Measurements from ENCODE around the gene BIN1.

DNA sequence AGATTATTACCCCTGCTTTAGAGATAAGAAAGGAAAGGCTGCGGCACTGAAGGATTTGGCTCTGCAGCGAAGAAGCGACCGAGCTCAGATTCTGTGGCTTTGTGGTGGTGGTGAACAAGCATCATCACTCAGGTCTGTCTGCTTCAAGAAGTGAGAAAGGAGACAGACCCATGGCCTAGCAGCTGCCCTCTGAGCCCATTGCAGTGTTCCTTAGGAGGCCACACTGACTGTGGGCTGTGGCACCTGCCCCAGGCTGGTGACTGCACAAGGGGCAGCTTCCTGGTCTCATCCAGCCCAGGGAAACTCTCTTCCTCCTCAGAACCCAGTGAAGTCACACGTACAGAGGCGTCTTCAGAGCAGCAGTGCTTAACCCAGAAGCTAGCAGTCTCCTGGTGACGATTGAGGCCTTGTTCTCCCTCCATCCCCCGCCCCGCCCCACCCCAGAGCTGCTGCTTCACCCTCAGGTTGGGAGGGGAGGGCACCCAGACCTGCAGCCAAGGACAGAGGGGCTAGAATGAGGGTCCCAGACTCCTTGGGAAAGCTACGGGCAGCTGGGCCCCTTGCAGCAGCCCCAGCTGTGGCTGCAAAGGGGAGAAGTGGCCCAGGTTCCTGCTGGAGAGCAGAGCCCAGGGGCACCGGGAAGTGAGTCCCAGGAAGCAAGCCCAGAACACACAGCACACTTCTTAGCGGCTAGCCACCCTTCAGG is 22.2 kb downstream of the BIN1 start:
- TF ChIP-seq, protein P1, sequence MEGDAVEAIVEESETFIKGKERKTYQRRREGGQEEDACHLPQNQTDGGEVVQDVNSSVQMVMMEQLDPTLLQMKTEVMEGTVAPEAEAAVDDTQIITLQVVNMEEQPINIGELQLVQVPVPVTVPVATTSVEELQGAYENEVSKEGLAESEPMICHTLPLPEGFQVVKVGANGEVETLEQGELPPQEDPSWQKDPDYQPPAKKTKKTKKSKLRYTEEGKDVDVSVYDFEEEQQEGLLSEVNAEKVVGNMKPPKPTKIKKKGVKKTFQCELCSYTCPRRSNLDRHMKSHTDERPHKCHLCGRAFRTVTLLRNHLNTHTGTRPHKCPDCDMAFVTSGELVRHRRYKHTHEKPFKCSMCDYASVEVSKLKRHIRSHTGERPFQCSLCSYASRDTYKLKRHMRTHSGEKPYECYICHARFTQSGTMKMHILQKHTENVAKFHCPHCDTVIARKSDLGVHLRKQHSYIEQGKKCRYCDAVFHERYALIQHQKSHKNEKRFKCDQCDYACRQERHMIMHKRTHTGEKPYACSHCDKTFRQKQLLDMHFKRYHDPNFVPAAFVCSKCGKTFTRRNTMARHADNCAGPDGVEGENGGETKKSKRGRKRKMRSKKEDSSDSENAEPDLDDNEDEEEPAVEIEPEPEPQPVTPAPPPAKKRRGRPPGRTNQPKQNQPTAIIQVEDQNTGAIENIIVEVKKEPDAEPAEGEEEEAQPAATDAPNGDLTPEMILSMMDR (IDR thresholded peaks at IDR 0.05), result no peak
- TF ChIP-seq POLR2A (IDR thresholded peaks at IDR 0.05), result no peak
